Upper lobe of left lung (tissue), 4 donors: ENCODE data around the gene PHOX2A.

ENCODE experiments used
- CTCF ChIP-seq, 6 experiments: fragments of 450-650 bp in 4 of 6; fragments of 200-600 bp in 2 of 6; sonication (generic) in 2 of 6; IDR thresholded peaks; one replicate each; pipeline ENCODE4 v1.5.1; 2016 to 2019; ENCODE audit warnings: antibody characterized with exemption in 6 of 6
- EP300 ChIP-seq, 4 donors: sonication (generic); formaldehyde crosslinking; IDR thresholded peaks; one replicate each; pipeline ENCODE4 v1.5.1; 2017; ENCODE audit warnings: antibody characterized with exemption in 4 of 4, control low read depth in 2 of 4
- POLR2A ChIP-seq, 4 donors: fragments of 450-650 bp; IDR thresholded peaks; one replicate each; pipeline ENCODE4 v1.5.1; 2016 to 2017; ENCODE audit warnings: antibody characterized with exemption in 4 of 4, mild to moderate bottlenecking in 2 of 4

GRCh38 chr11:72274435-72274834 is 30.5 kb upstream of the PHOX2A start:
- TF ChIP-seq POLR2A (IDR thresholded peaks at IDR 0.05) = no peak
- no peak for TF ChIP-seq CTCF (IDR thresholded peaks at IDR 0.05)
- TF ChIP-seq EP300 (IDR thresholded peaks at IDR 0.05) = no peak
